Umbilical cord (tissue), 2 donors: Measurements from ENCODE around the gene EPS8. TPM values are rescaled to one million over a fixed set of nuclear protein-coding genes. Genes with fewer than 3 reads are reported as not detected.
"Not testable (repeated sequence)": the region's sequence is repeated elsewhere in the genome, so short reads cannot be mapped to it uniquely, and the experiment has no call there.

ENCODE experiments used
- DNase-seq: peaks from one replicate; pipeline ENCODE4 v3.0.0-alpha.2; 2015; ENCODE audit warnings: low spot score
- total RNA-seq: library from RNA; depleted of rRNA; stranded (reverse); fragments of >200 nt; gene quantifications from one replicate; pipeline ENCODE4 v1.2.3, GENCODE V29; 2014; ENCODE audit warnings: low replicate concordance; ENCODE audit not compliant: insufficient read depth

Gene EPS8
- total RNA-seq, 1 donor from 2014 or later, result 194 TPM

- no peak for DNase-seq
Measured at GRCh38 chr12:15648558-15648957, 140.6 kb downstream of the EPS8 start.

DNA sequence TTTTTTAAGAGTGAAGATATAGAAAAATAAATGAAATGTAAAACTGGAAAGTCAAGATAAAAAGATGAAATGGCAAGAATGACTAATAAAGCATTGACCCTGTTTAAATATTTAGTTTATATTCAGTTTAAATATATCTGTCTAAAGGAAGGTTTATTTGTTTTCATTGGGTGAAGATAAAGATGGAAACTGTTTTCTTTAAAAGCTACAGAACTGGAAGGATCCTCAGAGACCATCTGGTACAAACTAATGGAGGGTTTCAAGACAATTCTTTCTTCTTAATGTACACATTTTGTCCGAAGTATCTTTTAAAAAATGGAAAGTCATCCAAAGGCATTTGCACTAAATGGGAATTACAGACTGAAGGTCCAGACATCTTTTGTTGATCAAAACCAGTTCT lies 142.6 kb downstream of the EPS8 start:
- DNase-seq, result no peak

GRCh38 chr12:15644700-15645099 lies 144.5 kb downstream of the EPS8 start:
- no peak for DNase-seq

DNA sequence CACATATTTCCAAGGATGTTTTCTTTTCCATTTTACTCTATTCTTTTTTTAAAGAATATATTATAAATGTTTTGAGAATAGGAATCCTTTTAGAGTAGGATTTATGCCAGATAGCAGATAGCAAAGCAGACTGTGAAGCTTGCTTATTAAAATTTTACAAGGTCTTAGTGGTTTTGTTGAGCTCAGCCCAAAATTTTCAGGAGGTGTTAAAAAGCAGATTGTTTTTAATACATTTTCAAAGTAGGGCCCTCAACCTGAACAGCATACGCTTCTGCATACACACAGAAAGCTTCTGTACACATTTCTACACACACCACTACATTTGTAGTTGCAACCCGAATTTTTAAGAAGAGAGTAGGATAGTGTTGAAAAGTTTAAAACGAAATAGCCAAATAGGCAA lies 151.0 kb downstream of the EPS8 start:
- DNase-seq, result peak; percentile 19

DNA sequence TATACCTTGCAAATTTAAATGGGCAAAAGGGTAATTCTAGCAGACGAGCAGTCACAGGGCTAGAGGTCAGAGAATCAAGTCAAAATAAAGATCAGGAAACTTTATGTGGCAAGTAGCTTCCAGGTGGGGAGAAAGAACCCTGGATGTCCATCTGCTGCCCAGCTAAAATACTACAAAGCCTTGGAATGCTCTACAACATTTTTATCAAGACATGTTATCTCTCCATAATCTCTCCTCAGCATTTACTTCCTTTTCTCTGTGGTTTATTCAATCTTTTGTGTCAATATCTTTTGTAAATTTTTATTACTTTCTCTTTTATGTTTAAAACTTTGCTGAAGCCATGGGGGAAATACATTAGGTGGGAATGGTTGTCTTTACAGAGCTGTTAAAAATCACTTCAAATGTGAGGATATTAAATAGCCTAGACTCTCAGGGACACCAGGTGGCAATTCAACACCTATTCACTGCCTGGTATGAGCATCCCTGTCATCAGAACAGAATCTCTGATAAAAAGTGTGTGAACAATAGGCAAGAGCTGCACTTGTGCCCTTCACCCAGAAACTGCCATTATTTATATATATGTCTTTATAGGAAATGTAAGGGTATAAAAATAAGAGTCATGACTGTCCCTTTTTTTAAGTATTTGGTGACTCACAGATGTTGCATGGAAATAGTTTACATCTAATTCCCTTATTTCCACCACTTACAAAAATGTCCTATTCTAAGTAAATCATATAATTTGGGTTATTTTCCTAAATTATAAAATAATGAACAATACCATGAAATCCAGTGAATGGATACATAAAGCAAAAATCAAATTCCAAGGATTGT lies 152.9 kb downstream of the EPS8 start:
- DNase-seq, result no peak

- no peak for DNase-seq
Measured at GRCh38 chr12:15634010-15634683, 155.0 kb downstream of the EPS8 start.

- no peak for DNase-seq
Measured at GRCh38 chr12:15633201-15633600, 156.0 kb downstream of the EPS8 start.

GRCh38 chr12:15632708-15633107 lies 156.5 kb downstream of the EPS8 start:
- no peak for DNase-seq

GRCh38 chr12:15631007-15631715 lies 158.0 kb downstream of the EPS8 start:
- DNase-seq, result no peak

DNA sequence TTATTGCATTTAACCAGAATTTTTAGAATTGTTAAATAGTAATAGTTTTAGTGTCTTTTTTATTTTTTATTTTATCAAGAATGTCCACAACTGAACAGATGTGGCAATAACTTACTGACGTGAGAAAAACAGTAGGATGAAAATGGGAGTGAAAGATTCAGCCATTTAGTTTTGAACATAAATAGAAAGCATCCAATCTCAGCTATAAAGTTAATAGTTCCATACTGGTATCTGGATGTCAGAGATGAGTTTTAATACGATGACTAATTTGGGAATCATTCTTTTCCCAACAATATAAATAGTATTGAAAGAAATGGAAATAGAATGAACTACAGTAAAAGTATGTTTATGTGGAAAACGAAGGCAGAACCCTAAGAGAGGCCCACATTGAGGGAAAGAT lies 159.4 kb downstream of the EPS8 start:
- DNase-seq, result peak; percentile 25

DNA sequence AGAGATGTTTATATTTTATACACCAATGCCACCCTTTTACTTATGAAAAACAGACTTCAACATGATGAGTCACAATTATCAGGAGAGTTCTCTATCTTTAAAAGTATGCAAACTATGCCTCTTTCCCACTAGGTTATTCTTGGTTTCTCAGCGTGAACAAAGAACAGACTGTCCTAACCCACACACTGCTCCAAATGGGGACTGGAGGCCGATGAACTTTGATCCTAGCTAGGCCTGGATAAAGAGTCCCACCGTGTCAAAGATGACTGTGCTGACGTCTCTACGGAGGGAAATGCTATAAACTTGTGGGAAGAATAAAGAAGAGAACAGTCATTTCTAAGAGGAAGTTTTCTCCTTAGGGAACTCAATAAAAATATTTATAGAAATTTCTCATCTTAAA lies 160.1 kb downstream of the EPS8 start:
- DNase-seq, result peak; percentile 87

- DNase-seq, result peak; percentile 57
Measured at GRCh38 chr12:15627995-15628945, 160.9 kb downstream of the EPS8 start.

GRCh38 chr12:15625075-15625474 lies 164.1 kb downstream of the EPS8 start:
- no peak for DNase-seq

DNA sequence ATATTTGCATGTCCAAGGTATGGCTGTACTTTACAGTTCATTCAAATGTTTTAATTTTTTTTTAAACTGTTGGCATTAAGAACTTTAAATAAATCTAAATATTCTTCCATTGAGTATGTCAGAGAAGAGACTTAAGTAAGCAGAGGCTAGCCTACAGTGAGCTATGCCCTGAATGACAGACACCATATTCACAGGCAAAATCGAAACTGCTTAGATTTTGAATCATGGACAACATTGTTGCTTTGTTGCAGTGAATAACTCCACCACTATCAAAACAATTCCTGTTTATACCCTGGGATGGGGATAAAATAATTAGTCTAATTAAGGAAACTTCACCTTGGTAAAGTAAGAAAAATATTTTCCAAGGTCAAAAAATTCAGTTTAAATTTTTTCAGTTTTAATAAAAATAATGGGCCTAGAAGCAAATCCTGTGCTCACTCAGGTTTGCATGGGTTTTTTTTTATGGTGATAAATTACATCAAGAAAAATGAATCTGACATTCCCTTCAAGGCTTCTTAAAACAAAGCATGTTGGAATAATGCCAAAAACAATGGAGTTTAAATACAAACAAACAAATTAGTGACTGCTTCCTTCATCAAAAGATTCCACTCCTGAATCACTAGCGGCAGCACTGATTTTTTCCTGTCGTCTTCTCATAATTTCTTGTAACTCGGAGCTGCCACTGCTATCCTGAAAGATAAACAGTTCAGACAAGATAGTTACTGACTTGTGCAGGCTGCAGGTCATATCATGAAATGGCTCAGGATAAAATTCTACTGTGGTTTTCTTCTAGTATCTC lies 168.2 kb downstream of the EPS8 start:
- DNase-seq, result no peak

DNA sequence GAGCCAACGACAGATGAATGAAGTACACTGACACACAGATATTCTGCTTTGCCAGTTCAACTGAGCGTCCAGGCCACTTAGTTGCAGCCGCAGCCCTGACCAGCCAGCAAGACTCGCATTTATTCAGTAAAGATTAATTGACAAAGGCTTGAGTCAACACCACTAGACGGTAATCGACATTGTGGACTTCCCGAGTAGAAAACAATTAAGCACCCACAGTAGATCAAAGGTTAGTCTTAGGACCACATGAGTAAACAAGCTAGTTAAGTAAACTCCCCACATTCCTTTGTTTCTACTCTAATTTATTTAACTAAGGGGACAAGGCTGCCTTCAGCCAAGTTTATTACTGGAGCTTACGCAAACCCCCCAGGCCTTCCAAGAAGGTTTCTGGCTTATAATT lies 172.7 kb downstream of the EPS8 start:
- not testable (repeated sequence) for DNase-seq

- DNase-seq, result no peak
Measured at GRCh38 chr12:15613981-15614380, 175.2 kb downstream of the EPS8 start.

DNA sequence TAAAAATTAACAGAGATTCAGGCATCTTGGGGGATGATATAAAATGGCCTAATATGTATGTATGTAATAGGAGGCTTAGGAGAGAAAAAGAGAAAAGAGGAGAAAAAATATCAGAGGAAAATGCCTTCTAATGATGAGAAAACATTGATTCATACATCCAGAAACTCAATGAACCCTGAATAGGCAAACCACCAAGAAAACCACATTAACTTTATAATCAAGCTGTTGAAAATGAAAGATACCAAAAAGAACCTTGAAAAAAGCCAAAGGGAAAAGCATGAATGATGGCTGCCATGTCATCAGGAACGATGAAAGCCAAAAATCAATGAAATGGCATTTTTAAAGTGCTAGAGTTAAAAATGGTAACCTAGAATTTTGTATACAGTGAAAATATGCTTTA lies 180.2 kb downstream of the EPS8 start:
- DNase-seq, result no peak

DNA sequence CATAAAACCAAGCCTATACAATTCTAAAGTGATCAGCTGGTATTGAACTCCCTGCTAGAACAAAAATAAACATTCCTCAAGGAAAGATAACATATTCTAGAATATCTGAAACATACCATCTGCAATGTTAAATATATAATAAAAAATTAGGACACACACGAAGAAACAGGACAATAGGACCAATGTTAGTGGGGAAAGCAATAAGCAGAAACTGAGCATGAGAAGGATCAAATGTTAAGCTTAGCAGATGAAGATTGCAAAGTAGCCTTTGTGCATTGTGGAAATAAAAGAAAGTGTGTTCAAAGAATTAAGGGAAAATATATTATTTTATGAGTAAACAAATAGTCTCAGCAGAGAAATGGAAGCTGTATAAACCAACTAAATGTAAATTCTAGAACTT lies 180.8 kb downstream of the EPS8 start:
- DNase-seq, result no peak

DNA sequence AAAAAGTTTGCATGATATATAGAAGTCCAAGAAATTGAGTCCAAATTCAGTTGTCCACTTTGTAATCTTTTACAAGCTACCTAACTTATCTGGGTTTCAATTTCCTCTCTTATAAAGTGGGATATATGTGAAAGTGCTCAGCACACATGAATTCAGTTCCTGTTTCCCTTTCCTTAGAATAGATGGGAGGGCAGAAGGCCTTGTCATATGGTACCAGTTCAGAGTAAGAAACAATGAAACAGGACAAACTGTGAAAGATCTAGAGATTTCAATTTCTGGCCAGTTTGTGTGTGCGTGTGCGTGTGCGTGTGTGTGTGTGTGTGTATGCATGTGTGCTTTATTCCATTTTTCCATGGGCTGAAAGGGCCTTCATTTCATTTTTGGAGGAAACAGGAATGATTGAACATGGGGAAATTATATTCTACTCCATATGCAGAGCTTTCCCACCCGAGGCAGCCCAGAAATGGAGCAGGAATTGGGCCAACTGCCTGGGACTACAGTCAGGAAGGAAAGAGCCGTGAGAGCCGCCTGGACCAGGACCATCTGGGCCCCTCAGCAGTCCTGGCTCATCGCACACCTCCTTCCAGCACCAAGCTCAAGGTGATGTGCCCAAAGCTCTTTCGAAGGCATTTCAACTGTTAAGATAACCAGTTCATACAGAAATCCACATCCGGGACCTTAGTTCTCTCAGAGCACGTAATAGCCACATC lies 183.2 kb downstream of the EPS8 start:
- peak; percentile 19 for DNase-seq
